ENCODE measurements around the gene PRSS50.

Gene PRSS50

DNA sequence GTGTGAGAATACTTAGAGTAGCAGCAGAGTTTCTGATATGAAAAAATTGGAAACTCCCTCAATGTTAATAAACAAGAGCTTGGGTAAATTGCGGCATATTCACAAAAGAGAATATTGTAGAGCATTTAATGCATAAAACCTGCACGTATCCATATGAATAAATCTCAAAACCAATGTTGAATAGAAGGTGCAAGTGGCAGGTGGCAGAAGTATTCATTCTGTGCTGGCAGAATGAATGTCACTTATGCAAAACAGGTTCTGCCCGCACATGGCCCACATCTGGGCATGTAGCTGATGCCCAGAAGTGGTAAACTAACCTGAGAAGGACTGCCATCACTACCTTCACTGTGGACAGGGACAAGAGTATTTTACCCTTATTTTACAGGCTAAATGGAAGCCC is 14.1 kb upstream of the PRSS50 start:
- H3K27me3 ChIP-seq (replicated peaks; ENCODE audit: insufficient read depth, low read length), result no peaks in the 10 kb centered on the region
- H3K4me1 ChIP-seq (ENCODE audit: low read length), result no peaks in the 10 kb centered on the region
- H3K9me3 ChIP-seq (replicated peaks; ENCODE audit: insufficient read depth, low read length), result no peaks in the 10 kb centered on the region
- no peaks in the 10 kb centered on the region for H3K79me2 ChIP-seq (ENCODE audit: low read length)
- H3K9ac ChIP-seq (ENCODE audit: low read length), result no peak overlapping the region
- no peak overlapping the region for H3K4me3 ChIP-seq (ENCODE audit: low read length)
- no peak overlapping the region for H2AFZ ChIP-seq (ENCODE audit: low read length)
- no peak overlapping the region for H3K27ac ChIP-seq (ENCODE audit: low read length)
- TF ChIP-seq EZH2phosphoT487 (IDR thresholded peaks at IDR 0.05; ENCODE audit: low read length), result no peak
- H3K4me2 ChIP-seq (ENCODE audit: low read depth, low read length), result no peak overlapping the region
- DNase-seq, result no peak
- H3K36me3 ChIP-seq (replicated peaks; ENCODE audit: insufficient read depth, low read length), result no peaks in the 10 kb centered on the region
- H4K20me1 ChIP-seq (ENCODE audit: insufficient read depth, low read length), result no peaks in the 10 kb centered on the region
- H3K9me2 ChIP-seq (replicated peaks; ENCODE audit: insufficient read depth, low read length), result no peaks in the 10 kb centered on the region
- H3F3A ChIP-seq (ENCODE audit: insufficient read depth, low read length), result no peaks in the 10 kb centered on the region

GRCh38 chr3:46730819-46731218 is 13.2 kb upstream of the PRSS50 start:
- Histone ChIP-seq H3F3A (ENCODE audit: insufficient read depth, low read length) (no peaks in the 10 kb centered on the region), H4K20me1 (ENCODE audit: insufficient read depth, low read length) (no peaks in the 10 kb centered on the region), H2AFZ (ENCODE audit: low read length) (no peak overlapping the region), H3K27me3 (replicated peaks; ENCODE audit: insufficient read depth, low read length) (no peaks in the 10 kb centered on the region), H3K79me2 (ENCODE audit: low read length) (no peaks in the 10 kb centered on the region), H3K9ac (ENCODE audit: low read length) (no peak overlapping the region), H3K27ac (ENCODE audit: low read length) (no peak overlapping the region), H3K9me2 (replicated peaks; ENCODE audit: insufficient read depth, low read length) (no peaks in the 10 kb centered on the region), H3K9me3 (replicated peaks; ENCODE audit: insufficient read depth, low read length) (no peaks in the 10 kb centered on the region), H3K4me3 (ENCODE audit: low read length) (no peak overlapping the region), H3K36me3 (replicated peaks; ENCODE audit: insufficient read depth, low read length) (no peaks in the 10 kb centered on the region), H3K4me1 (ENCODE audit: low read length) (no peaks in the 10 kb centered on the region), H3K4me2 (ENCODE audit: low read depth, low read length) (no peak overlapping the region)
- TF ChIP-seq EZH2phosphoT487 (IDR thresholded peaks at IDR 0.05; ENCODE audit: low read length) (no peak), EZH2 (optimal IDR thresholded peaks at IDR 0.05; ENCODE audit: low read depth, low read length) (no peak)
- TF ChIP-seq, protein P1, sequence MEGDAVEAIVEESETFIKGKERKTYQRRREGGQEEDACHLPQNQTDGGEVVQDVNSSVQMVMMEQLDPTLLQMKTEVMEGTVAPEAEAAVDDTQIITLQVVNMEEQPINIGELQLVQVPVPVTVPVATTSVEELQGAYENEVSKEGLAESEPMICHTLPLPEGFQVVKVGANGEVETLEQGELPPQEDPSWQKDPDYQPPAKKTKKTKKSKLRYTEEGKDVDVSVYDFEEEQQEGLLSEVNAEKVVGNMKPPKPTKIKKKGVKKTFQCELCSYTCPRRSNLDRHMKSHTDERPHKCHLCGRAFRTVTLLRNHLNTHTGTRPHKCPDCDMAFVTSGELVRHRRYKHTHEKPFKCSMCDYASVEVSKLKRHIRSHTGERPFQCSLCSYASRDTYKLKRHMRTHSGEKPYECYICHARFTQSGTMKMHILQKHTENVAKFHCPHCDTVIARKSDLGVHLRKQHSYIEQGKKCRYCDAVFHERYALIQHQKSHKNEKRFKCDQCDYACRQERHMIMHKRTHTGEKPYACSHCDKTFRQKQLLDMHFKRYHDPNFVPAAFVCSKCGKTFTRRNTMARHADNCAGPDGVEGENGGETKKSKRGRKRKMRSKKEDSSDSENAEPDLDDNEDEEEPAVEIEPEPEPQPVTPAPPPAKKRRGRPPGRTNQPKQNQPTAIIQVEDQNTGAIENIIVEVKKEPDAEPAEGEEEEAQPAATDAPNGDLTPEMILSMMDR (IDR thresholded peaks at IDR 0.05; ENCODE audit: low read length), result no peak
- no peak for DNase-seq

DNA sequence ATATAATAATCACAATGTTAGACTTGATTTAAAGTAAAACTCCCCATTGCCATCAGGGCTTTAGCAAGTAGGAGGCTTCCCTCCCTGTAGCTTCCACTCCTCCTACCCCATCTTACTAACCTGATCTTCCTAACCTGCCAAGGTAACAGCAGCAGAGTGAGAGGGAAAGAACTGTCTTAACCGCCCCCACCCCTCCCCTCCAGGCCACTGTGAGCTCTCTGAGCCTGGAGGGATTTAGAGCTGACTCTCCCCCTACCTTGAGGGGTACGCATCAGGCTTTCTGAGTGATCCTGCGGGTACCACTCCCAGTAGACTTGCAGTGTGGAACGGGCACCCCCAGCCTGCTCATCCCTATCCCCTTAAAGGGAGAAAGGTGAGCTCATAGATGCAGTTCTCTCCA is 11.4 kb upstream of the PRSS50 start:
- H4K20me1 ChIP-seq (ENCODE audit: insufficient read depth, low read length), result no peaks in the 10 kb centered on the region
- H3K9me2 ChIP-seq (replicated peaks; ENCODE audit: insufficient read depth, low read length), result no peaks in the 10 kb centered on the region

GRCh38 chr3:46725621-46726314 is 8.1 kb upstream of the PRSS50 start:
- Histone ChIP-seq H3K4me2 (ENCODE audit: low read depth, low read length) (no peak overlapping the region), H3K79me2 (ENCODE audit: low read length) (no peaks in the 10 kb centered on the region), H3K36me3 (replicated peaks; ENCODE audit: insufficient read depth, low read length) (no peaks in the 10 kb centered on the region), H3K9me2 (replicated peaks; ENCODE audit: insufficient read depth, low read length) (no peaks in the 10 kb centered on the region), H4K20me1 (ENCODE audit: insufficient read depth, low read length) (no peaks in the 10 kb centered on the region), H3K9me3 (replicated peaks; ENCODE audit: insufficient read depth, low read length) (no peaks in the 10 kb centered on the region), H3K27me3 (replicated peaks; ENCODE audit: insufficient read depth, low read length) (no peaks in the 10 kb centered on the region), H3K27ac (ENCODE audit: low read length) (no peak overlapping the region), H3K4me1 (ENCODE audit: low read length) (no peaks in the 10 kb centered on the region), H3F3A (ENCODE audit: insufficient read depth, low read length) (no peaks in the 10 kb centered on the region), H3K9ac (ENCODE audit: low read length) (no peak overlapping the region), H2AFZ (ENCODE audit: low read length) (no peak overlapping the region), H3K4me3 (ENCODE audit: low read length) (no peak overlapping the region)
- no peak for DNase-seq
- TF ChIP-seq EZH2phosphoT487 (IDR thresholded peaks at IDR 0.05; ENCODE audit: low read length) (no peak), EZH2 (optimal IDR thresholded peaks at IDR 0.05; ENCODE audit: low read depth, low read length) (no peak)
- TF ChIP-seq, protein P1 (IDR thresholded peaks at IDR 0.05; ENCODE audit: low read length), result no peak

More for the DNA sequence above, 11.4 kb upstream of the PRSS50 start:
- Histone ChIP-seq H3K9me3 (replicated peaks; ENCODE audit: insufficient read depth, low read length) (no peaks in the 10 kb centered on the region), H3K27ac (ENCODE audit: low read length) (no peak overlapping the region), H3K9ac (ENCODE audit: low read length) (no peak overlapping the region), H3K79me2 (ENCODE audit: low read length) (no peaks in the 10 kb centered on the region), H3K4me2 (ENCODE audit: low read depth, low read length) (no peak overlapping the region), H3F3A (ENCODE audit: insufficient read depth, low read length) (no peaks in the 10 kb centered on the region), H3K4me1 (ENCODE audit: low read length) (no peaks in the 10 kb centered on the region), H3K36me3 (replicated peaks; ENCODE audit: insufficient read depth, low read length) (no peaks in the 10 kb centered on the region), H3K27me3 (replicated peaks; ENCODE audit: insufficient read depth, low read length) (no peaks in the 10 kb centered on the region), H3K4me3 (ENCODE audit: low read length) (no peak overlapping the region), H2AFZ (ENCODE audit: low read length) (no peak overlapping the region)
- TF ChIP-seq EZH2 (optimal IDR thresholded peaks at IDR 0.05; ENCODE audit: low read depth, low read length), result no peak
- TF ChIP-seq EZH2phosphoT487 (IDR thresholded peaks at IDR 0.05; ENCODE audit: low read length), result no peak
- TF ChIP-seq, protein P1 (IDR thresholded peaks at IDR 0.05; ENCODE audit: low read length), result no peak
- DNase-seq, result no peak
